HG03280 (cell line): ENCODE data around the gene NUMA1.

Source experiments
- ATAC-seq: cut with Tn5 transposase; IDR thresholded peaks from one replicate; pipeline ENCODE4 v1.9.1; 2021; ENCODE audit warnings: mild to moderate bottlenecking, moderate library complexity; ENCODE audit not compliant: unreplicated experiment

The NUMA1 gene

GRCh38 chr11:71979094-71979493 lies 101.2 kb downstream of the NUMA1 start:
- no peak for ATAC-seq

GRCh38 chr11:71977743-71978418 lies 102.5 kb downstream of the NUMA1 start:
- no peak for ATAC-seq

GRCh38 chr11:71977090-71977489 lies 103.3 kb downstream of the NUMA1 start:
- ATAC-seq: no peak

GRCh38 chr11:71976551-71976950 lies 103.8 kb downstream of the NUMA1 start:
- no peak for ATAC-seq

- ATAC-seq: no peak
Measured at GRCh38 chr11:71971680-71972079, 108.7 kb downstream of the NUMA1 start.

GRCh38 chr11:71964641-71965040 lies 115.7 kb downstream of the NUMA1 start:
- no peak for ATAC-seq

GRCh38 chr11:71963468-71963867 lies 116.9 kb downstream of the NUMA1 start:
- ATAC-seq: no peak

- ATAC-seq: peak; percentile 54
Measured at GRCh38 chr11:71962428-71963038, 117.8 kb downstream of the NUMA1 start.

- no peak for ATAC-seq
Measured at GRCh38 chr11:71955898-71956456, 124.4 kb downstream of the NUMA1 start.
